Suprapubic skin (tissue), 4 donors: ENCODE results near the gene ARL10. TPM values are rescaled to one million over a fixed set of nuclear protein-coding genes. Genes with fewer than 3 reads are reported as not detected.

Experiments used
- DNase-seq, 2 donors: peaks; one replicate each; pipeline ENCODE4 v3.0.0-alpha.2; 2019; ENCODE audit warnings: low spot score in 2 of 2
- H3K27ac ChIP-seq: fragments of 200-600 bp; sonication (generic); one replicate; pipeline ENCODE4 v1.5.1; 2019
- H3K27me3 ChIP-seq: fragments of 200-600 bp; sonication (generic); one replicate; pipeline ENCODE4 v1.5.1; 2019
- H3K36me3 ChIP-seq: fragments of 200-600 bp; sonication (generic); one replicate; pipeline ENCODE4 v1.5.1; 2019
- H3K4me1 ChIP-seq: fragments of 200-600 bp; sonication (generic); one replicate; pipeline ENCODE4 v1.5.1; 2019
- H3K4me3 ChIP-seq: fragments of 200-600 bp; sonication (generic); one replicate; pipeline ENCODE4 v1.5.1; 2019; ENCODE audit warnings: mild to moderate bottlenecking
- H3K9me3 ChIP-seq: fragments of 200-600 bp; sonication (generic); one replicate; pipeline ENCODE4 v1.5.1; 2019
- EP300 ChIP-seq: sonication (generic); formaldehyde crosslinking; IDR thresholded peaks from one replicate; pipeline ENCODE4 v1.6.1; 2017; ENCODE audit warnings: antibody characterized with exemption
- POLR2A ChIP-seq, 2 donors: fragments of 450-650 bp; IDR thresholded peaks; one replicate each; pipeline ENCODE4 v1.6.1; 2017; ENCODE audit warnings: antibody characterized with exemption in 2 of 2, mild to moderate bottlenecking in 2 of 2, moderate library complexity in 2 of 2
- POLR2AphosphoS5 ChIP-seq, 3 donors: sonication (generic); formaldehyde crosslinking; IDR thresholded peaks; one replicate each; pipeline ENCODE4 v1.6.1; 2017; ENCODE audit warnings: antibody characterized with exemption in 3 of 3
- WGBS: methylation state at CpG from one replicate; pipeline ENCODE4 v1.1.5; 2018; 5-methylcytosine and 5-hydroxymethylcytosine counted together
- total RNA-seq, 4 donors: library from RNA; depleted of rRNA; stranded (reverse); fragments of >200 nt; gene quantifications; one replicate each; pipeline ENCODE4 v1.1.0, GENCODE V29; 2016
- TF ChIP-seq, protein P1 (sequence below), 2 donors: fragments of 200-600 bp in 1 of 2; fragments of 450-650 bp in 1 of 2; sonication (generic) in 1 of 2; IDR thresholded peaks; one replicate each; pipeline ENCODE4 v1.5.1; 2016 to 2019; ENCODE audit warnings: antibody characterized with exemption in 2 of 2, mild to moderate bottlenecking in 1 of 2, moderate library complexity in 1 of 2

Gene ARL10
- total RNA-seq, 4 donors from 2014 or later = 7.1 to 36.4 (median 21.2) TPM

DNA sequence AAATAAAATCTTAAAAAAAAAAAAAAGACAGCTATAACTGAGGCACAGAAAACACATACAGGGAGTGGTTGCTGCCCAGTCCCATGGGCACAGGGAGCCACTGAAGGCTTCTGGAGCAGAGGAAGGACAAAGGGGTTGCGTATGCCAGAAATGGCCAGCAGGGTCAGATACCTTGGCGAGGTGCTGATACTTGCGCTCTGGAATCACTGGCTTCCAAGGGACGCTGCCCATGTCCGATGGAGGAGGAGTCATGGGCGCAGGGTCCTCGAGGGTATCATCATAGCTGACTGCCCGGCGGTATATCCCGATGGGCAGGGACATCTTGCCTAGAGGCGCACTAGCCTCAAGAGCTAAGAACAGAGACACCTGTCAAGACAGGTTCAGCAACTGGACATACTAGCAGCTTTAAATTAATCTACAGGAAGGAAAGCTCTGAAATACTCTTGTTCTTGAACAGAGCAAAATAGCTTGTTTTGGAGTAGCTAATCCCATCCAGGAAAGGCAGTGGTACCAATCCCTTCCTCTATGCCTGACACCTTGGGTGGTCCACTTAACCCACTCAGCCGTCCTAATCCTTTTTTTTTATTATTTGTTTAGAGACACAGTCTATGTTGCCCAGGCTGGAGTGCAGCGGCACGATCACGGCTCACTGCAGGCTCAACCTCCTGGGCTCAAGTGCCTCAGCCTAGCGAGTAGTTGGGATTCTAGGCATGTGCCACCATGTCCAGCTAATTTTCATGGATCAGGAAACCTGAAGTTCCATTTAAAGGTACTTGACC, 9.7 kb upstream of the ARL10 start:
- no peak for DNase-seq
- no peaks in the 10 kb centered on the region for H3K27me3 ChIP-seq
- H3K9me3 ChIP-seq = no peaks in the 10 kb centered on the region
- 88% methylated on average over 16 of the region's 16 CpGs for WGBS
- TF ChIP-seq, protein P1, sequence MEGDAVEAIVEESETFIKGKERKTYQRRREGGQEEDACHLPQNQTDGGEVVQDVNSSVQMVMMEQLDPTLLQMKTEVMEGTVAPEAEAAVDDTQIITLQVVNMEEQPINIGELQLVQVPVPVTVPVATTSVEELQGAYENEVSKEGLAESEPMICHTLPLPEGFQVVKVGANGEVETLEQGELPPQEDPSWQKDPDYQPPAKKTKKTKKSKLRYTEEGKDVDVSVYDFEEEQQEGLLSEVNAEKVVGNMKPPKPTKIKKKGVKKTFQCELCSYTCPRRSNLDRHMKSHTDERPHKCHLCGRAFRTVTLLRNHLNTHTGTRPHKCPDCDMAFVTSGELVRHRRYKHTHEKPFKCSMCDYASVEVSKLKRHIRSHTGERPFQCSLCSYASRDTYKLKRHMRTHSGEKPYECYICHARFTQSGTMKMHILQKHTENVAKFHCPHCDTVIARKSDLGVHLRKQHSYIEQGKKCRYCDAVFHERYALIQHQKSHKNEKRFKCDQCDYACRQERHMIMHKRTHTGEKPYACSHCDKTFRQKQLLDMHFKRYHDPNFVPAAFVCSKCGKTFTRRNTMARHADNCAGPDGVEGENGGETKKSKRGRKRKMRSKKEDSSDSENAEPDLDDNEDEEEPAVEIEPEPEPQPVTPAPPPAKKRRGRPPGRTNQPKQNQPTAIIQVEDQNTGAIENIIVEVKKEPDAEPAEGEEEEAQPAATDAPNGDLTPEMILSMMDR (IDR thresholded peaks at IDR 0.05) = no peak
- TF ChIP-seq EP300 (no peak), POLR2AphosphoS5 (IDR thresholded peaks at IDR 0.05) (no peak), POLR2A (IDR thresholded peaks at IDR 0.05) (no peak)
- peaks cover 7% of the 10 kb centered on the region for H3K4me1 ChIP-seq
- H3K27ac ChIP-seq = no peak overlapping the region
- no peak overlapping the region for H3K4me3 ChIP-seq
- peaks cover 65% of the 10 kb centered on the region for H3K36me3 ChIP-seq

DNA sequence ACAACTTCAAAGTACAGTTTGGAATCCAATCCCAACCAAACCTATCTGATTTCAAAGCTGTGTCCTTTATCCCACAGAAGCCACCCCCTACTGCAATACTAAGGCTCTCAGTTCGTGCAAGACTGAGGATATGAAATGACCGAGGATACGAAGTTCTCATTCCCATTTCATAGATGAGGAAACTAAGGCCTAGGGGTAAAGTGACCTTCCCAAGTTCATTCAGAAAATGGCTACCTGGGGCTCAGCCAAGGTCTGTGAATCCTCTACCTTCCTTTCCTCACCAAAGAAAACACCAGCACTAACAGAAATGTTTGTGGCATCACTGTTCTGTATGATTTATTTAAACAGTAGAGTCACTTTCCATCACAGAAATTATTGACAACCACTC, 9.1 kb upstream of the ARL10 start:
- WGBS = 95% methylated on average over 3 of the region's 3 CpGs
- Histone ChIP-seq H3K4me1 (peaks cover 11% of the 10 kb centered on the region), H3K4me3 (no peak overlapping the region), H3K9me3 (no peaks in the 10 kb centered on the region), H3K27ac (no peak overlapping the region), H3K27me3 (no peaks in the 10 kb centered on the region), H3K36me3 (peaks cover 60% of the 10 kb centered on the region)
- DNase-seq = no peak
- TF ChIP-seq POLR2A (IDR thresholded peaks at IDR 0.05) (no peak), EP300 (no peak), POLR2AphosphoS5 (IDR thresholded peaks at IDR 0.05) (no peak)
- TF ChIP-seq, protein P1 (IDR thresholded peaks at IDR 0.05) = no peak

DNA sequence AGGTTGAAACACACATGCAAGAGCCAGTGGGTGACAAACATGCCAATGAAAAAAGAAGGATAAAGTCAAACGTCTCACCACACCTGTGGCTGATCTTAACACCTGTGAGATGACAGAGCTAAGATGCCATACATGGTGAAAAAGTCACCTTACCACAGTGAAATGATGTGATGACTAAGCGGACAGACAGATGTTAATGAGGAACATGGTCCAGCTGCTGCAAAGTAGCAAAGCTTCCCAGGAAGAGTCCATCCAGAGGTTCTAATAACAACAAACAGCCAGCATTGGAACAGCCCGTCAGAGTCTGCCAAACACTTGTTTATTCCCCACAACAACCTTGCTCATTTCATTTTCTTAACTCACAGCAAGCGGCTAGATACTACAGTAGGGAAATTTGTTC, 5.6 kb upstream of the ARL10 start:
- DNase-seq = no peak
- WGBS = 65% methylated on average over 4 of the region's 4 CpGs
- Histone ChIP-seq H3K36me3 (peaks cover 25% of the 10 kb centered on the region), H3K27me3 (no peaks in the 10 kb centered on the region), H3K4me3 (no peak overlapping the region), H3K4me1 (peaks cover 19% of the 10 kb centered on the region), H3K9me3 (no peaks in the 10 kb centered on the region), H3K27ac (no peak overlapping the region)
- TF ChIP-seq POLR2A (IDR thresholded peaks at IDR 0.05) = no peak

DNA sequence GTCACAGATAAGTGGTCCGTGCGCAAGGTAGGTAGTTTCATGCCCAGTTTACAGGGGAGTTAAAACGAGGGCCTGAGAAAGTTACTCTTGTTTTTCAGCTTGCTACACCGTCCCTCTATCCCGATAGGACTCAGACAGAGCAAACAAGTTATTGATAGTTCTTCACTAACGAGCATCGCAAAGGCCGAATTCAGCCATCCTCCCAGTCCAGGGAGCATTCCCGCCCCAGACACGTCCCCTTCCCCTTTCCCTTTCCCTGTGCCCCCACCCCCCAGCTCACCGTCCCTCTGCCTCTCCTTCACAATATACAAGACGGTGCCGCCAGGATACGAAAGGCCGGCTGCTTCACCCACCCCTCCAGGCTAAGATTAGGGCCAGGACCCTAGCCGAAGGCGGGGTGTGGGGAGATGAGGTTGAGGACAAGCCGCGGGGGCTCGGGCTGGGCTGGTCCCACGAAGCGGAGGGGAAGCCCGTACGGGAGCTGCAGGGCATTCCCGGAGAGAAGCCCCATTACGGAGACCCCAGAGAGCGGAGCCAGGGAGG, 4.3 kb upstream of the ARL10 start:
- Histone ChIP-seq H3K27ac (no peak overlapping the region), H3K4me3 (peak overlapping the region; percentile 62), H3K27me3 (no peaks in the 10 kb centered on the region), H3K4me1 (peaks cover 25% of the 10 kb centered on the region), H3K9me3 (no peaks in the 10 kb centered on the region), H3K36me3 (peaks cover 17% of the 10 kb centered on the region)
- 2% methylated on average over 20 of the region's 27 CpGs for WGBS
- no peak for DNase-seq
- TF ChIP-seq, protein P1 (IDR thresholded peaks at IDR 0.05) = no peak
- no peak for TF ChIP-seq POLR2AphosphoS5 (IDR thresholded peaks at IDR 0.05)
- TF ChIP-seq EP300 = no peak
- TF ChIP-seq POLR2A (IDR thresholded peaks at IDR 0.05) = no peak

DNA sequence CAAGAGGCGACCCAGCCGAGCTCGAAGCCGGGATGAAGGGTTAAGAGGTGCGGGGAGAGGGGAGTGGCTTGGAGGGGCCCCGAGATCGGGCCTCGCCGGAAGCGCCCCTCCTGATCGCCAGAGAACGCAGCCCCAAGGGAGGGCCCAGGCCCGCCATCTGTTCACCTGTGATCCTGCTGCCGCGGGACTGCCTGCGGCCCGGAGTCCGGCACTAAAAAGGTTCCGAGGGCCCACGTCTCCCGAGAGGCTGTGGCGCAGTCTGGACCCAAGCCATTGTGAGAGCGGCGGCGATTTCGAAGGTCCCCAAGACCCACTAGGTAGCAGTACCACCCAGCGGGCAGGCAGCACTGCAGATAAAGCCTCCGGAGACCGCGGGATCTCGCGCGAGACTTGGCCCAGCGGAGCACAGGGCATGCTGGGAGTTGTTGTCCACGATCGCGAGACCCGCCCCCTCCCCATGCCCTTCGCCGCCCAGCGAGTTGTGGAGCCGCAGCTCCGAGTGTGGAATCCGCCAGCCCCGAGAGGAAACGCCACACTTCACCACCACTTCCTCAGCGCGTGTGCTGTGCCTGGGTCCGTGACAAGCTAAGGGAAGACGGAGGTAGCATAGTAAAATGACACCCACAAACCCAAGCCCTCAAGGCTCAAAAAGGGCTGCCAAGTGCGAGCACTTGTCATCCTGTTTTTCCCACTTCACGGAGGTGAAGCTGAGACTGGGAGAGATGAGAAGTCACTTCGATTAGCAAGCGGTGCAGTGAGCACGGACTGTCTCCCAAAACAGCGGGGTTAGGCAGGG, 3.7 kb upstream of the ARL10 start, which contains the start of gene KIAA1191:
TSS of gene KIAA1191 (minus strand) at position 328 of the 796 bp plus-strand sequence. CDS start 2,256 bp downstream, outside the sequence.
- peak in 2 of 3 donors; percentile 12 to 73 for TF ChIP-seq POLR2AphosphoS5 (IDR thresholded peaks at IDR 0.05)
- TF ChIP-seq POLR2A (IDR thresholded peaks at IDR 0.05) = peak in 1 of 2 donors; percentile 66
- TF ChIP-seq, protein P1 (IDR thresholded peaks at IDR 0.05) = no peak
- WGBS = under 1% methylated on average over 49 of the region's 56 CpGs
- no peaks in the 10 kb centered on the region for H3K9me3 ChIP-seq
- H3K4me1 ChIP-seq = peaks cover 32% of the 10 kb centered on the region
- no peaks in the 10 kb centered on the region for H3K27me3 ChIP-seq
- H3K27ac ChIP-seq = peak within 1 kb of the TSS; percentile 43
- H3K36me3 ChIP-seq = peaks cover 17% of the 10 kb centered on the region
- peak within 1 kb of the TSS; percentile 62 for H3K4me3 ChIP-seq
- peak; percentile 96 to 97 for DNase-seq
